Measurements from ENCODE around the gene DPH6.
"Not testable (repeated sequence)": the region's sequence is repeated elsewhere in the genome, so short reads cannot be mapped to it uniquely, and the experiment has no call there.

DPH6 gene

GRCh38 chr15:35545824-35546510 is at the start of gene DPH6:
Gene DPH6, minus strand, starts transcription at chr15:35546165. Its CDS starts 24 bp downstream, at chr15:35546141.
- DNase-seq (ENCODE audit: low read depth): peak; percentile 78

- no peak for DNase-seq (ENCODE audit: low read depth)
Observed at GRCh38 chr15:35595656-35596055, 49.7 kb upstream of the DPH6 start.

GRCh38 chr15:35591987-35592386 is 46.0 kb upstream of the DPH6 start:
- DNase-seq (ENCODE audit: low read depth): not testable (repeated sequence)

GRCh38 chr15:35583863-35584528 is 38.0 kb upstream of the DPH6 start:
- no peak for DNase-seq (ENCODE audit: low read depth)

GRCh38 chr15:35580606-35581005 is 34.6 kb upstream of the DPH6 start:
- no peak for DNase-seq (ENCODE audit: low read depth)

- no peak for DNase-seq (ENCODE audit: low read depth)
Observed at GRCh38 chr15:35567392-35567791, 21.4 kb upstream of the DPH6 start.

- no peak for DNase-seq (ENCODE audit: low read depth)
Observed at GRCh38 chr15:35566991-35567390, 21.0 kb upstream of the DPH6 start.

- DNase-seq (ENCODE audit: low read depth): no peak
Observed at GRCh38 chr15:35565901-35566300, 19.9 kb upstream of the DPH6 start.

- no peak for DNase-seq (ENCODE audit: low read depth)
Observed at GRCh38 chr15:35562641-35563040, 16.7 kb upstream of the DPH6 start.

- DNase-seq (ENCODE audit: low read depth): no peak
Observed at GRCh38 chr15:35561308-35561707, 15.3 kb upstream of the DPH6 start.

GRCh38 chr15:35560870-35561269 is 14.9 kb upstream of the DPH6 start:
- DNase-seq (ENCODE audit: low read depth): no peak

- DNase-seq (ENCODE audit: low read depth): no peak
Observed at GRCh38 chr15:35560258-35560657, 14.3 kb upstream of the DPH6 start.

- no peak for DNase-seq (ENCODE audit: low read depth)
Observed at GRCh38 chr15:35559683-35560082, 13.7 kb upstream of the DPH6 start.

- DNase-seq (ENCODE audit: low read depth): no peak
Observed at GRCh38 chr15:35557544-35557943, 11.6 kb upstream of the DPH6 start.

- DNase-seq (ENCODE audit: low read depth): no peak
Observed at GRCh38 chr15:35557012-35557411, 11.0 kb upstream of the DPH6 start.

- DNase-seq (ENCODE audit: low read depth): no peak
Observed at GRCh38 chr15:35555244-35555643, 9.3 kb upstream of the DPH6 start.

- no peak for DNase-seq (ENCODE audit: low read depth)
Observed at GRCh38 chr15:35550957-35551356, 5.0 kb upstream of the DPH6 start.

GRCh38 chr15:35549567-35549966 is 3.6 kb upstream of the DPH6 start:
- no peak for DNase-seq (ENCODE audit: low read depth)

- no peak for DNase-seq (ENCODE audit: low read depth)
Observed at GRCh38 chr15:35548435-35548834, 2.5 kb upstream of the DPH6 start.

- no peak for DNase-seq (ENCODE audit: low read depth)
Observed at GRCh38 chr15:35547775-35548364, 1.9 kb upstream of the DPH6 start.

GRCh38 chr15:35546511-35547381 is 781 bp upstream of the DPH6 start:
- no peak for DNase-seq (ENCODE audit: low read depth)

- DNase-seq (ENCODE audit: low read depth): peak; percentile 0
Observed at GRCh38 chr15:35545316-35545823, 595 bp downstream of the DPH6 start.
